A549 (cell line): ENCODE data around the gene P4HB. TPM values are rescaled to one million over a fixed set of nuclear protein-coding genes. Genes with fewer than 3 reads are reported as not detected.

Source experiments
- BHLHE40 ChIP-seq: IDR thresholded peaks from 2 replicates; pipeline ENCODE4 v1.6.1; 2012; ENCODE audit warnings: low read depth, low read length, inconsistent platforms
- CBX8 ChIP-seq: fragments of 200-600 bp; sonication (generic); IDR thresholded peaks from 2 replicates; pipeline ENCODE4 v1.6.1; 2016
- CHD4 ChIP-seq: fragments of 200-600 bp; sonication (generic); IDR thresholded peaks from 2 replicates; pipeline ENCODE4 v1.6.1; 2016; ENCODE audit warnings: antibody characterized with exemption, mild to moderate bottlenecking, borderline replicate concordance
- EHMT2 ChIP-seq: fragments of 200-600 bp; sonication (generic); IDR thresholded peaks from 2 replicates; pipeline ENCODE4 v1.6.1; 2016; ENCODE audit warnings: antibody characterized with exemption, low read depth, mild to moderate bottlenecking, moderate library complexity
- FOSB ChIP-seq: fragments of 250-450 bp; sonication (Bioruptor Pico); IDR thresholded peaks from 2 replicates; pipeline ENCODE4 v1.5.0; 2020; ENCODE audit warnings: mild to moderate bottlenecking, moderate library complexity
- GATA3 ChIP-seq: IDR thresholded peaks from 2 replicates; pipeline ENCODE4 v1.6.1; 2012; ENCODE audit warnings: borderline replicate concordance
- HDAC2 ChIP-seq: fragments of 200-600 bp; sonication (generic); IDR thresholded peaks from 2 replicates; pipeline ENCODE4 v1.6.1; 2016
- HOXB13 ChIP-seq: fragments of 250-450 bp; sonication (Bioruptor Pico); IDR thresholded peaks from 2 replicates; pipeline ENCODE4 v1.5.0; 2020; ENCODE audit warnings: low read depth, mild to moderate bottlenecking, moderate library complexity
- HOXB5 ChIP-seq: fragments of 250-450 bp; sonication (Bioruptor Pico); IDR thresholded peaks from 2 replicates; pipeline ENCODE4 v1.5.0; 2020; ENCODE audit warnings: mild to moderate bottlenecking, moderate library complexity
- NPAS2 ChIP-seq: fragments of 250-450 bp; sonication (Bioruptor Pico); IDR thresholded peaks from 2 replicates; pipeline ENCODE4 v1.8.0; 2022; ENCODE audit warnings: mild to moderate bottlenecking, moderate library complexity, borderline replicate concordance
- NR3C1 ChIP-seq: fragments of >200 bp; sonication (Bioruptor Twin); formaldehyde crosslinking; IDR thresholded peaks from 3 replicates; pipeline ENCODE4 v1.6.1; 2017
- PHF8 ChIP-seq: fragments of 200-600 bp; sonication (generic); IDR thresholded peaks from 2 replicates; pipeline ENCODE4 v1.6.1; 2016; ENCODE audit warnings: low read depth, mild to moderate bottlenecking, antibody characterized with exemption, moderate library complexity, borderline replicate concordance
- POLR2AphosphoS2 ChIP-seq: conservative IDR thresholded peaks from 2 replicates; pipeline ENCODE4 v1.6.1; 2012; ENCODE audit warnings: low read length, improper control_type of control experiment, inconsistent platforms
- RCOR1 ChIP-seq: fragments of 150-350 bp; IDR thresholded peaks from 2 replicates; pipeline ENCODE4 v1.6.1; 2014; ENCODE audit warnings: antibody characterized with exemption, low read length, low read depth
- RFX5 ChIP-seq: fragments of 450-650 bp; IDR thresholded peaks from 2 replicates; pipeline ENCODE4 v1.7.1; 2014; ENCODE audit warnings: antibody characterized with exemption, mild to moderate bottlenecking, moderate library complexity
- RNF2 ChIP-seq: fragments of 200-600 bp; sonication (generic); IDR thresholded peaks from 2 replicates; pipeline ENCODE4 v1.6.1; 2016; ENCODE audit warnings: low read depth, mild to moderate bottlenecking, antibody characterized with exemption, moderate library complexity, borderline replicate concordance
- TP53 ChIP-seq: fragments of 250-450 bp; sonication (Bioruptor Pico); IDR thresholded peaks from 2 replicates; pipeline ENCODE4 v1.5.0; 2021; ENCODE audit warnings: mild to moderate bottlenecking, moderate library complexity
- ZFP36 ChIP-seq: fragments of 450-650 bp; IDR thresholded peaks from 2 replicates; pipeline ENCODE4 v1.6.1; 2014; ENCODE audit warnings: borderline replicate concordance; ENCODE audit not compliant: partially characterized antibody
- ZSCAN20 ChIP-seq: fragments of 250-450 bp; sonication (Bioruptor Pico); IDR thresholded peaks from 2 replicates; pipeline ENCODE4 v1.8.0; 2022; ENCODE audit warnings: mild to moderate bottlenecking, moderate library complexity
- polyA plus RNA-seq, 4 experiments: library from polyadenylated mRNA; depleted of rRNA in 3 of 4; stranded (reverse); fragments of >200 nt; fragmentation: RNase III in 1 of 4; extraction: RNeasy Plus Mini Kit Qiagen cat#74134 plus additional on column Dnase treatment in 1 of 4; gene quantifications; 2 replicates in 3 of 4; 3 replicates in 1 of 4; pipeline ENCODE4 v1.2.3, GENCODE V29; 2011 to 2017
- TF ChIP-seq, protein P1 (sequence below): fragments of >200 bp; sonication (Bioruptor Twin); formaldehyde crosslinking; IDR thresholded peaks from 3 replicates; pipeline ENCODE4 v1.5.1; 2016
- TF ChIP-seq, protein P2 (sequence below): fragments of 250-450 bp; sonication (Bioruptor Pico); IDR thresholded peaks from 2 replicates; pipeline ENCODE4 v1.5.0; 2021; ENCODE audit warnings: mild to moderate bottlenecking, moderate library complexity, borderline replicate concordance
- TF ChIP-seq, protein P3 (sequence below): fragments of 200-600 bp; sonication (generic); IDR thresholded peaks from 2 replicates; pipeline ENCODE4 v1.6.1; 2016; ENCODE audit warnings: antibody characterized with exemption, mild to moderate bottlenecking, moderate library complexity
- TF ChIP-seq, protein P4 (sequence below): fragments of >200 bp; sonication (Bioruptor Twin); formaldehyde crosslinking; IDR thresholded peaks from 2 replicates; pipeline ENCODE4 v1.6.1; 2016

P4HB gene
- polyA plus RNA-seq, 2 of the 4 experiments (the other 2 are of a cell fraction), result 102 to 622 TPM

DNA sequence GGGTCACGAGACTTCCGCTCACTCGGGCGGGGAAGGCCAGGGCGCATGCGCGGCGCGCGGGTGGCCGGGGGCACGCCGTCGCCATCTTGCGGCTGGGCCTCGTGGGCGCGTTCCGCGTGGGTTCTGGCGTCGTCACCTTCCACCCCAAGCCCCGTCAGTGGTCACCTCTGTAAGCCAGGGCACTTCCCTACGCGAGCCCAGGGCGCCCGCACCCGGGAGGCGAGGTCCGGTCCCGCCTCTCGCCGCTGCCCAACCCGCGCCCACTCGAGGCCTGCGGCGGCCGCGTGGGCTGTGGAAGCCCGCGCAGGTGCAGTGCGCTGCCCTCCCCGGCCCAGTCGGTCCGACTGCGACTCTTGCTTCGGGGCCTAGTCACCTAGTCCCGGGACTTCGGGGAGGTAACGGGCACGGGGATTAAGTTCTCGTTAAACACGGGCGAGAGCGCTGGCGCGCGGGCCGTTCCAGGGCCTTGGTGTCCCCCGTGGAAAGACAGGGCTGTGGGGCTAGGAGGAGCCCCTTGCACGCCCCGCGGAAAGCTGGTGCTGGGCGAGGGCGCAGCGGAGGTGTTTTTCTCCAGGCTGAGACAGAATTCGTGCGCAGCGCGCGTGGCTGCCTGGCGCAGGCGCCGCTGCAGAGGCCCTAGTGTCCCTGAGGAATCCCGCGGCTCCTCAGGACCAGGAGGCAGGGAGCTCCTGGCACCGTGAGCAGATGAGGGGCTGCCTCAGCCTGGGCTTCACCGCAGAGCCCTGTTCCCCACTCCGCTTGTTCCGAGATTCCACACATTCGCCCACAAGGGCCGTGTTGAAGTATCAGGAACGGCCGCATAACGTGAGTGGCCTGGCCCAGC lies 11.3 kb upstream of the P4HB start (continued):
- TF ChIP-seq, protein P1, sequence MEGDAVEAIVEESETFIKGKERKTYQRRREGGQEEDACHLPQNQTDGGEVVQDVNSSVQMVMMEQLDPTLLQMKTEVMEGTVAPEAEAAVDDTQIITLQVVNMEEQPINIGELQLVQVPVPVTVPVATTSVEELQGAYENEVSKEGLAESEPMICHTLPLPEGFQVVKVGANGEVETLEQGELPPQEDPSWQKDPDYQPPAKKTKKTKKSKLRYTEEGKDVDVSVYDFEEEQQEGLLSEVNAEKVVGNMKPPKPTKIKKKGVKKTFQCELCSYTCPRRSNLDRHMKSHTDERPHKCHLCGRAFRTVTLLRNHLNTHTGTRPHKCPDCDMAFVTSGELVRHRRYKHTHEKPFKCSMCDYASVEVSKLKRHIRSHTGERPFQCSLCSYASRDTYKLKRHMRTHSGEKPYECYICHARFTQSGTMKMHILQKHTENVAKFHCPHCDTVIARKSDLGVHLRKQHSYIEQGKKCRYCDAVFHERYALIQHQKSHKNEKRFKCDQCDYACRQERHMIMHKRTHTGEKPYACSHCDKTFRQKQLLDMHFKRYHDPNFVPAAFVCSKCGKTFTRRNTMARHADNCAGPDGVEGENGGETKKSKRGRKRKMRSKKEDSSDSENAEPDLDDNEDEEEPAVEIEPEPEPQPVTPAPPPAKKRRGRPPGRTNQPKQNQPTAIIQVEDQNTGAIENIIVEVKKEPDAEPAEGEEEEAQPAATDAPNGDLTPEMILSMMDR, result no peak; the same call in 2 of the 3 replicates
- TF ChIP-seq PHF8 (peak; percentile 95), FOSB (no peak), CHD4 (0 out of 2 replicates have a peak, but pooled peaks have one; percentile 4), HOXB5 (CRISPR knock-in tag) (peak; percentile 99), POLR2AphosphoS2 (no peak), HDAC2 (no peak), EHMT2 (no peak), NR3C1 (no peak), HOXB13 (peak; percentile 99), RFX5 (peak; percentile 70), BHLHE40 (peak; percentile 98), NPAS2 (peak; percentile 90; the same call in 1 of the 2 replicates), ZSCAN20 (CRISPR knock-in tag) (peak; percentile 94), ZFP36 (no peak), CBX8 (no peak), GATA3 (peak; percentile 24; the same call in 1 of the 2 replicates), RNF2 (peak; percentile 93; the same call in 1 of the 2 replicates), TP53 (CRISPR knock-in tag) (peak; percentile 96), RCOR1 (no peak)
- TF ChIP-seq, protein P2, sequence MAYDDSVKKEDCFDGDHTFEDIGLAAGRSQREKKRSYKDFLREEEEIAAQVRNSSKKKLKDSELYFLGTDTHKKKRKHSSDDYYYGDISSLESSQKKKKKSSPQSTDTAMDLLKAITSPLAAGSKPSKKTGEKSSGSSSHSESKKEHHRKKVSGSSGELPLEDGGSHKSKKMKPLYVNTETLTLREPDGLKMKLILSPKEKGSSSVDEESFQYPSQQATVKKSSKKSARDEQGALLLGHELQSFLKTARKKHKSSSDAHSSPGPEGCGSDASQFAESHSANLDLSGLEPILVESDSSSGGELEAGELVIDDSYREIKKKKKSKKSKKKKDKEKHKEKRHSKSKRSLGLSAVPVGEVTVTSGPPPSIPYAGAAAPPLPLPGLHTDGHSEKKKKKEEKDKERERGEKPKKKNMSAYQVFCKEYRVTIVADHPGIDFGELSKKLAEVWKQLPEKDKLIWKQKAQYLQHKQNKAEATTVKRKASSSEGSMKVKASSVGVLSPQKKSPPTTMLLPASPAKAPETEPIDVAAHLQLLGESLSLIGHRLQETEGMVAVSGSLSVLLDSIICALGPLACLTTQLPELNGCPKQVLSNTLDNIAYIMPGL, result peak; percentile 92
- TF ChIP-seq, protein P3, sequence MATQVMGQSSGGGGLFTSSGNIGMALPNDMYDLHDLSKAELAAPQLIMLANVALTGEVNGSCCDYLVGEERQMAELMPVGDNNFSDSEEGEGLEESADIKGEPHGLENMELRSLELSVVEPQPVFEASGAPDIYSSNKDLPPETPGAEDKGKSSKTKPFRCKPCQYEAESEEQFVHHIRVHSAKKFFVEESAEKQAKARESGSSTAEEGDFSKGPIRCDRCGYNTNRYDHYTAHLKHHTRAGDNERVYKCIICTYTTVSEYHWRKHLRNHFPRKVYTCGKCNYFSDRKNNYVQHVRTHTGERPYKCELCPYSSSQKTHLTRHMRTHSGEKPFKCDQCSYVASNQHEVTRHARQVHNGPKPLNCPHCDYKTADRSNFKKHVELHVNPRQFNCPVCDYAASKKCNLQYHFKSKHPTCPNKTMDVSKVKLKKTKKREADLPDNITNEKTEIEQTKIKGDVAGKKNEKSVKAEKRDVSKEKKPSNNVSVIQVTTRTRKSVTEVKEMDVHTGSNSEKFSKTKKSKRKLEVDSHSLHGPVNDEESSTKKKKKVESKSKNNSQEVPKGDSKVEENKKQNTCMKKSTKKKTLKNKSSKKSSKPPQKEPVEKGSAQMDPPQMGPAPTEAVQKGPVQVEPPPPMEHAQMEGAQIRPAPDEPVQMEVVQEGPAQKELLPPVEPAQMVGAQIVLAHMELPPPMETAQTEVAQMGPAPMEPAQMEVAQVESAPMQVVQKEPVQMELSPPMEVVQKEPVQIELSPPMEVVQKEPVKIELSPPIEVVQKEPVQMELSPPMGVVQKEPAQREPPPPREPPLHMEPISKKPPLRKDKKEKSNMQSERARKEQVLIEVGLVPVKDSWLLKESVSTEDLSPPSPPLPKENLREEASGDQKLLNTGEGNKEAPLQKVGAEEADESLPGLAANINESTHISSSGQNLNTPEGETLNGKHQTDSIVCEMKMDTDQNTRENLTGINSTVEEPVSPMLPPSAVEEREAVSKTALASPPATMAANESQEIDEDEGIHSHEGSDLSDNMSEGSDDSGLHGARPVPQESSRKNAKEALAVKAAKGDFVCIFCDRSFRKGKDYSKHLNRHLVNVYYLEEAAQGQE, result no peak
- TF ChIP-seq, protein P4, sequence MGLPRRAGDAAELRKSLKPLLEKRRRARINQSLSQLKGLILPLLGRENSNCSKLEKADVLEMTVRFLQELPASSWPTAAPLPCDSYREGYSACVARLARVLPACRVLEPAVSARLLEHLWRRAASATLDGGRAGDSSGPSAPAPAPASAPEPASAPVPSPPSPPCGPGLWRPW, result no peak
